Ishikawa (cell line): ENCODE results near the gene GLI3.

Experiments
- CEBPB ChIP-seq: IDR thresholded peaks from 2 replicates; pipeline ENCODE4 v1.6.1; 2012
- CREB1 ChIP-seq: IDR thresholded peaks from 2 replicates; pipeline ENCODE4 v1.6.1; 2012; ENCODE audit warnings: low read depth
- EGR1 ChIP-seq: IDR thresholded peaks from 2 replicates; pipeline ENCODE4 v1.6.1; 2012
- EP300 ChIP-seq: IDR thresholded peaks from 2 replicates; pipeline ENCODE4 v1.6.1; 2012; ENCODE audit warnings: borderline replicate concordance
- FOXM1 ChIP-seq: IDR thresholded peaks from 2 replicates; pipeline ENCODE4 v1.6.1; 2012; ENCODE audit warnings: low read depth, borderline replicate concordance
- MAX ChIP-seq: IDR thresholded peaks from 2 replicates; pipeline ENCODE4 v1.6.1; 2012
- NFIC ChIP-seq: IDR thresholded peaks from 2 replicates; pipeline ENCODE4 v1.6.1; 2012
- RAD21 ChIP-seq: IDR thresholded peaks from 2 replicates; pipeline ENCODE4 v1.6.1; 2012; ENCODE audit warnings: low read depth
- REST ChIP-seq: IDR thresholded peaks from 2 replicates; pipeline ENCODE4 v1.6.1; 2012; ENCODE audit warnings: low read depth, mild to moderate bottlenecking
- TAF1 ChIP-seq: IDR thresholded peaks from 2 replicates; pipeline ENCODE4 v1.6.1; 2012; ENCODE audit warnings: low read depth, mild to moderate bottlenecking
- TCF12 ChIP-seq: IDR thresholded peaks from 2 replicates; pipeline ENCODE4 v1.6.1; 2012; ENCODE audit warnings: low read depth
- TEAD4 ChIP-seq: IDR thresholded peaks from 2 replicates; pipeline ENCODE4 v1.6.1; 2012
- USF1 ChIP-seq: IDR thresholded peaks from 2 replicates; pipeline ENCODE4 v1.6.1; 2012
- YY1 ChIP-seq: IDR thresholded peaks from 2 replicates; pipeline ENCODE4 v1.6.1; 2012; ENCODE audit warnings: low read depth
- ZBTB7A ChIP-seq: IDR thresholded peaks from 2 replicates; pipeline ENCODE4 v1.6.1; 2012; ENCODE audit warnings: low read depth

GLI3 gene

GRCh38 chr7:42011846-42012245 is 225.2 kb downstream of the GLI3 start:
- no peak for TF ChIP-seq CEBPB
- TF ChIP-seq TCF12, result no peak
- no peak for TF ChIP-seq NFIC
- TF ChIP-seq EGR1, result no peak
- no peak for TF ChIP-seq TEAD4

GRCh38 chr7:42010751-42011150 is 226.3 kb downstream of the GLI3 start:
- TF ChIP-seq TEAD4, result no peak
- TF ChIP-seq CEBPB, result no peak
- no peak for TF ChIP-seq TAF1
- no peak for TF ChIP-seq USF1
- no peak for TF ChIP-seq CREB1
- no peak for TF ChIP-seq REST
- no peak for TF ChIP-seq RAD21
- no peak for TF ChIP-seq YY1
- no peak for TF ChIP-seq ZBTB7A
- TF ChIP-seq EP300, result no peak

GRCh38 chr7:42006801-42007513 is 230.1 kb downstream of the GLI3 start:
- no peak for TF ChIP-seq FOXM1
- TF ChIP-seq NFIC, result no peak
- no peak for TF ChIP-seq TEAD4
- no peak for TF ChIP-seq REST
- no peak for TF ChIP-seq RAD21
- TF ChIP-seq TCF12, result no peak

GRCh38 chr7:42002654-42003053 is 234.4 kb downstream of the GLI3 start:
- TF ChIP-seq TEAD4, result no peak
- TF ChIP-seq NFIC, result no peak
- no peak for TF ChIP-seq RAD21
- no peak for TF ChIP-seq TAF1
- TF ChIP-seq USF1, result no peak
- no peak for TF ChIP-seq EP300
- TF ChIP-seq FOXM1, result no peak
- no peak for TF ChIP-seq CREB1
- TF ChIP-seq YY1, result no peak
- TF ChIP-seq CEBPB, result no peak
- no peak for TF ChIP-seq REST
- TF ChIP-seq MAX, result no peak
- no peak for TF ChIP-seq EGR1
- no peak for TF ChIP-seq ZBTB7A
- TF ChIP-seq TCF12, result no peak

GRCh38 chr7:41999736-42000283 is 237.2 kb downstream of the GLI3 start:
- no peak for TF ChIP-seq YY1
- TF ChIP-seq ZBTB7A, result no peak
- TF ChIP-seq EGR1, result no peak
- no peak for TF ChIP-seq FOXM1
- TF ChIP-seq MAX, result no peak
- TF ChIP-seq TCF12, result no peak
